SK-N-SH (cell line): ENCODE results near the gene ALKBH6.

Experiments
- EZH2phosphoT487 ChIP-seq: fragments of 200-600 bp; sonication (generic); IDR thresholded peaks from 2 replicates; pipeline ENCODE4 v1.6.1; 2017; ENCODE audit warnings: low read depth, mixed run types, mild to moderate bottlenecking, antibody characterized with exemption, moderate library complexity, borderline replicate concordance
- FOXJ3 ChIP-seq: sonication (generic); formaldehyde crosslinking; IDR thresholded peaks from 2 replicates; pipeline ENCODE4 v1.5.1; 2020; ENCODE audit warnings: mild to moderate bottlenecking, missing genetic modification reagents
- GATA2 ChIP-seq: sonication (generic); formaldehyde crosslinking; IDR thresholded peaks from 2 replicates; pipeline ENCODE4 v1.5.0; 2020; ENCODE audit warnings: mild to moderate bottlenecking, missing genetic modification reagents
- JUND ChIP-seq: IDR thresholded peaks from 2 replicates; pipeline ENCODE4 v1.4.0; 2012
- MXI1 ChIP-seq: IDR thresholded peaks from 2 replicates; pipeline ENCODE4 v1.6.1; 2012; ENCODE audit warnings: mild to moderate bottlenecking, low read depth, low read length, improper control_type of control experiment
- NFIC ChIP-seq: IDR thresholded peaks from 2 replicates; pipeline ENCODE4 v1.4.0; 2012; ENCODE audit warnings: borderline replicate concordance
- POLR2AphosphoS5 ChIP-seq: IDR thresholded peaks from 2 replicates; pipeline ENCODE4 v1.6.1; 2012; ENCODE audit warnings: low read depth, low read length
- RAD21 ChIP-seq: IDR thresholded peaks from 2 replicates; pipeline ENCODE4 v1.6.1; 2012; ENCODE audit warnings: mild to moderate bottlenecking, low read length
- RCOR1 ChIP-seq: fragments of 150-350 bp; IDR thresholded peaks from 2 replicates; pipeline ENCODE4 v1.6.1; 2017; ENCODE audit warnings: antibody characterized with exemption, low read length
- TF ChIP-seq, protein P1 (sequence below): fragments of 200-600 bp; sonication (generic); IDR thresholded peaks from 2 replicates; pipeline ENCODE4 v1.6.1; 2017; ENCODE audit warnings: antibody characterized with exemption, mild to moderate bottlenecking, moderate library complexity

DNA sequence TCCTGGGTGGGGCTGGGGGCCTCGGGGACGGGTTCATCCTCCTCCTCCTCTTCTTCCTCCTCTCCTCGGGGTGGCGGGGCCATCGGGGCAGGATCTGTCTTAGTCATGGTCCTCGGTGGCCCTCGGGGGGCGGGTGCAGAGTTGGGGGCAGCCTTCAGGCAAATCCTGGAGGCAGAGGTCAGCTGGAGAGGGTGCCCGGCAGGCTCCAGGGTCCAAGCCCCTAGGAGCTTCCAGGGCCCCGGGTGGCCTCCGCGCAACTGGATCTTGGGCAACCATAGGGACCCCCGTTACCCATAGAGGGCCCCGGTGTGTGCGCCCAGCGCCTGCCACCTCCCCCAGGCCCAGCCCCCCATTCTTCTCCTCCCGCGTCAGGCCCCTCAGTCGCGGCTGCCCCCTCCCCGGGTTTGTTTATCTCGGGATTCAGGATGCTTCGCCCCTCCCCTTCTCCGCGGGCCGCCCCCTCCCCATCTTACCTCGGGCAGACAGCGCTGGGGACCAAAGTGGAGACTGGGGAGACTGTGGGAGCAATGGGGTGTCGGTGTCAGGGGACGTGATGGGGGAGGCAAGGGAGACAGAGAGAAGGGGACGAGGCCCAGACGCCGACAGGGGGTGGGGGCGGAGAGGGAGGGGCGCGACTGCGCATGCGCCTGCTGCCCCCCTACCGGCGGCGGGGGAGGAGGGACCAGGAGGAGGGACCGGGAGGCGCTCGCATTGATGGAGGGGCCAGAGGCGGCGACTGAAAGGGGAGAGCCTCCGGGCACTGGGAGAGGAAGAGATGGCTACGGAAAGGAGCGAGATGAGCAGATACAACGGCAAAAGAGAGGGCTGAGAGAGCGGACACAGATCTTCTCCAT is 18.5 kb upstream of the ALKBH6 start, which contains the start of gene CLIP3:
- peak; percentile 68 for TF ChIP-seq POLR2AphosphoS5
- no peak for TF ChIP-seq GATA2 (CRISPR knock-in tag)
- TF ChIP-seq JUND, result no peak
- TF ChIP-seq, protein P1, sequence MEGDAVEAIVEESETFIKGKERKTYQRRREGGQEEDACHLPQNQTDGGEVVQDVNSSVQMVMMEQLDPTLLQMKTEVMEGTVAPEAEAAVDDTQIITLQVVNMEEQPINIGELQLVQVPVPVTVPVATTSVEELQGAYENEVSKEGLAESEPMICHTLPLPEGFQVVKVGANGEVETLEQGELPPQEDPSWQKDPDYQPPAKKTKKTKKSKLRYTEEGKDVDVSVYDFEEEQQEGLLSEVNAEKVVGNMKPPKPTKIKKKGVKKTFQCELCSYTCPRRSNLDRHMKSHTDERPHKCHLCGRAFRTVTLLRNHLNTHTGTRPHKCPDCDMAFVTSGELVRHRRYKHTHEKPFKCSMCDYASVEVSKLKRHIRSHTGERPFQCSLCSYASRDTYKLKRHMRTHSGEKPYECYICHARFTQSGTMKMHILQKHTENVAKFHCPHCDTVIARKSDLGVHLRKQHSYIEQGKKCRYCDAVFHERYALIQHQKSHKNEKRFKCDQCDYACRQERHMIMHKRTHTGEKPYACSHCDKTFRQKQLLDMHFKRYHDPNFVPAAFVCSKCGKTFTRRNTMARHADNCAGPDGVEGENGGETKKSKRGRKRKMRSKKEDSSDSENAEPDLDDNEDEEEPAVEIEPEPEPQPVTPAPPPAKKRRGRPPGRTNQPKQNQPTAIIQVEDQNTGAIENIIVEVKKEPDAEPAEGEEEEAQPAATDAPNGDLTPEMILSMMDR, result no peak
- TF ChIP-seq MXI1, result no peak
- peak; percentile 29; the same call in 1 of the 2 replicates for TF ChIP-seq FOXJ3
- TF ChIP-seq EZH2phosphoT487, result no peak
- TF ChIP-seq RAD21, result no peak
- TF ChIP-seq NFIC, result no peak
- TF ChIP-seq RCOR1, result no peak
